ENCODE measurements around the gene QKI. TPM values are rescaled to one million over a fixed set of nuclear protein-coding genes. Genes with fewer than 3 reads are reported as not detected.

QKI gene
- total RNA-seq = 73.5 and 112 TPM in 2 replicates

GRCh38 chr6:163414117-163414945, at the start of gene QKI:
Gene QKI (plus strand): TSS chr6:163414718. CDS start chr6:163415194, 476 bp downstream.

